Stomach (tissue), 9 donors: Measurements from ENCODE around the gene AAR2. TPM values are rescaled to one million over a fixed set of nuclear protein-coding genes. Genes with fewer than 3 reads are reported as not detected.

Experiments
- DNase-seq, 2 donors: peaks; one replicate each; pipeline versions ENCODE4 v3.0.0 to v3.0.0-alpha.2; 2013 to 2019
- H3K27ac ChIP-seq, 5 donors: fragments of 200-600 bp in 4 of 5; sonication (generic) in 4 of 5; one replicate each; pipeline ENCODE4 v1.5.1; 2013 to 2019; ENCODE audit warnings: mild to moderate bottlenecking in 1 of 5, moderate library complexity in 1 of 5
- H3K27me3 ChIP-seq, 3 donors: fragments of 200-600 bp; sonication (generic); one replicate each; pipeline ENCODE4 v1.5.1; 2017 to 2019; ENCODE audit warnings: mixed run types in 1 of 3
- H3K36me3 ChIP-seq, 4 donors: fragments of 200-600 bp; sonication (generic); 1 replicate in 3 of 4; 2 replicates in 1 of 4; pipeline ENCODE4 v1.5.1; 2016 to 2019
- H3K4me1 ChIP-seq, 4 donors: fragments of 200-600 bp; sonication (generic); one replicate each; pipeline ENCODE4 v1.5.1; 2016 to 2019
- H3K4me3 ChIP-seq, 4 donors: fragments of 200-600 bp; sonication (generic) in 3 of 4; one replicate each; pipeline ENCODE4 v1.5.1; 2016 to 2019; ENCODE audit warnings: mild to moderate bottlenecking in 1 of 4
- H3K9me3 ChIP-seq, 4 donors: fragments of 200-600 bp; sonication (generic); one replicate each; pipeline ENCODE4 v1.5.1; 2016 to 2019
- EP300 ChIP-seq: sonication (generic); formaldehyde crosslinking; IDR thresholded peaks from one replicate; pipeline ENCODE4 v1.6.1; 2017; ENCODE audit warnings: antibody characterized with exemption
- POLR2A ChIP-seq, 4 donors: fragments of 450-650 bp; IDR thresholded peaks; one replicate each; pipeline ENCODE4 v1.6.1; 2016; ENCODE audit warnings: antibody characterized with exemption in 4 of 4, control low read depth in 2 of 4, mild to moderate bottlenecking in 1 of 4, moderate library complexity in 1 of 4
- POLR2AphosphoS5 ChIP-seq, 3 donors: sonication (generic); formaldehyde crosslinking; IDR thresholded peaks; one replicate each; pipeline ENCODE4 v1.6.1; 2016; ENCODE audit warnings: antibody characterized with exemption in 3 of 3
- WGBS, 5 donors: extraction: QIAGEN DNeasy Blood & Tissue Kit in 3 of 5; methylation state at CpG; one replicate each; pipeline versions ENCODE4 v1.1.5 to v1.1.7; 2013 to 2018; 5-methylcytosine and 5-hydroxymethylcytosine counted together
- intact Hi-C: fragments of 100-400 bp; cut with DNase I; formaldehyde crosslinking; loops from one replicate; pipeline ENCODE4 v1.15.1; 2023; ENCODE audit warnings: low total_unique reads
- polyA plus RNA-seq, 3 donors: library from polyadenylated mRNA; stranded (reverse); fragments of 200-250 nt; gene quantifications; one replicate each; pipeline ENCODE4 v1.2.3, GENCODE V29; 2013
- total RNA-seq, 5 donors: library from RNA; depleted of rRNA; stranded (reverse); fragments of >200 nt; gene quantifications; one replicate each; pipeline versions ENCODE4 v1.1.0 to v1.2.3, GENCODE V29; 2014 to 2016
- TF ChIP-seq, protein P1 (sequence below), 7 experiments: fragments of 450-650 bp in 4 of 7; fragments of 200-600 bp in 3 of 7; sonication (generic) in 3 of 7; IDR thresholded peaks; one replicate each; pipeline ENCODE4 v1.5.1; 2016 to 2019; ENCODE audit warnings: antibody characterized with exemption in 7 of 7, control low read depth in 2 of 7, mild to moderate bottlenecking in 1 of 7
- donor health status: healthy with polysubstance abuse.
- donor health status: Bipolar disorder and iron deficiency.
- donor health status: healthy.

Gene AAR2
- total and polyA plus RNA-seq, 8 donors = 4.7 to 75.6 (median 19.7) TPM

DNA sequence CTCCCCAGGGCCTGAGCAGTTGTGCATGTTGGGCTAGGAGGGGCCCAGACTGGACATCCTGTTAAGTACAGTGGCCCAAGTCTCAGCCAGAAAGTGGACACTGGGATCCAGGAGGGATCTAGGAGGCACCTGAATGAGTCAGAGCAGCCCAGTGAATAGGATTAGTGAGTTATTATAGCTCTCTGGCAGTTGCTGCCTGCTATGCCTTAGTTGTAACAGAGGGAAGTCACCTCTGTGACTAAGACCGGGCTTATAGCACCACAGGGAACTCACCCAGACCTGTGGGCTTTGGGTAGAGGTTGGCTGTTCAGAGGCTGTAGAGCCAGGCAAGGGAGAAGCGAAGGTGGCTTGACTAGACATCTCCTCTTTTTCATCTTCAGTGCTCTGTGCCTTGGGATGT, 39.0 kb upstream of the AAR2 start:
- Histone ChIP-seq H3K4me1 (peaks cover 0 to 7% (median 0%) of the 10 kb centered on the region in 4 donors), H3K36me3 (peaks cover 19 to 99% (median 95%) of the 10 kb centered on the region in 4 donors), H3K9me3 (no peaks in the 10 kb centered on the region), H3K27me3 (no peaks in the 10 kb centered on the region), H3K4me3 (no peak overlapping the region), H3K27ac (no peak overlapping the region)
- WGBS, 5 donors = 85 to 100% (median 96%) methylated on average over 1 to 2 of the region's 2 CpGs
- no peak for TF ChIP-seq EP300
- no peak for TF ChIP-seq POLR2A (IDR thresholded peaks at IDR 0.05)
- TF ChIP-seq, protein P1, sequence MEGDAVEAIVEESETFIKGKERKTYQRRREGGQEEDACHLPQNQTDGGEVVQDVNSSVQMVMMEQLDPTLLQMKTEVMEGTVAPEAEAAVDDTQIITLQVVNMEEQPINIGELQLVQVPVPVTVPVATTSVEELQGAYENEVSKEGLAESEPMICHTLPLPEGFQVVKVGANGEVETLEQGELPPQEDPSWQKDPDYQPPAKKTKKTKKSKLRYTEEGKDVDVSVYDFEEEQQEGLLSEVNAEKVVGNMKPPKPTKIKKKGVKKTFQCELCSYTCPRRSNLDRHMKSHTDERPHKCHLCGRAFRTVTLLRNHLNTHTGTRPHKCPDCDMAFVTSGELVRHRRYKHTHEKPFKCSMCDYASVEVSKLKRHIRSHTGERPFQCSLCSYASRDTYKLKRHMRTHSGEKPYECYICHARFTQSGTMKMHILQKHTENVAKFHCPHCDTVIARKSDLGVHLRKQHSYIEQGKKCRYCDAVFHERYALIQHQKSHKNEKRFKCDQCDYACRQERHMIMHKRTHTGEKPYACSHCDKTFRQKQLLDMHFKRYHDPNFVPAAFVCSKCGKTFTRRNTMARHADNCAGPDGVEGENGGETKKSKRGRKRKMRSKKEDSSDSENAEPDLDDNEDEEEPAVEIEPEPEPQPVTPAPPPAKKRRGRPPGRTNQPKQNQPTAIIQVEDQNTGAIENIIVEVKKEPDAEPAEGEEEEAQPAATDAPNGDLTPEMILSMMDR (IDR thresholded peaks at IDR 0.05) = no peak
- TF ChIP-seq POLR2AphosphoS5 (IDR thresholded peaks at IDR 0.05) = no peak
- DNase-seq = no peak
- intact Hi-C loops = loop anchor here (5.0 kb wide), 1 partner anchor 205 kb away; no protein-coding TSS in a partner anchor

DNA sequence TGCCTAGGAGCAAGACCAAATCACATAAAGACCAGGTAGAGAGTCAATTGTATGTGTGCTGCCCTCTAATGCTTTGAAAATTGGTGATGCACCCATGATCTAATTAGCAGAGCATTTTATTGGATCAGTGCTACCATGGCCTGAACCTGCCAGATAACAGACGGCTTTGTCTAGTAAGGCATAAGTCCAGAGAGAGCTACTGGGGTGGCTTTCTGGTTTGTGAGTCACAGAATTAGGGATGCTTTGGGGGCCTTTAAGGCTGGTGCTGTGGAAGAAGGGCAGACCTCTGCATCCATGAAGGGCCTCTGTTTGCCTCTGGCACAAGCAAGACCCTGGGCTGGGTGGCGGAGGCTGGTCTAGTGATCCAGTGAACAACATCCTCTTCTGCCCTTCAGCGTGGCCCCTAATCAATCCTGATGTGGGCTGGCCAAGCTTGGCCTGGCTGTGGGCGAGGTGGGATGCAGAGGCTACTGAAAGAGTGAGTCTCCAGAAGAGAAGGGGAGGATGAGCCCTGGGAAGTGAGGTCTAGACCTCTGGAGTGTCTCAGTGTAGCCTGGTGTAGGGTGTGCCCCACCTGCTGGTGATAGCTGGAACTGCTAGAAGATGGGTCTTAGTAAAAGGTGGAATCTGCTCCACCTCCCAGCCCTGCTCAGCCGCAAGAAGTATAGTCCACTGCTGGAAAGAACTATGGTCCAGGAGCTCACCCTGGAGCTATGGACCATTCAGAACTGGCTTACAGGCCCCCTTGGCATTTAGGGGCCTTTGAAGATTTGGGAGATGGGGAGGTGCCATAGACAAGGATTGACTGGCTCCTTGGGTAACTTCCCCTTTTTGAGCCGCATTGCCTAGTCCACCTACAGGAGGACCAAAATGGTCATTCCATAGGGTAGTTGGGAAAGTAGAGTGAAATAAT, 36.7 kb upstream of the AAR2 start:
- Histone ChIP-seq H3K4me3 (no peak overlapping the region), H3K27ac (no peak overlapping the region), H3K27me3 (no peaks in the 10 kb centered on the region), H3K9me3 (no peaks in the 10 kb centered on the region), H3K4me1 (peaks cover 0 to 7% (median 0%) of the 10 kb centered on the region in 4 donors), H3K36me3 (peaks cover 14 to 89% (median 85%) of the 10 kb centered on the region in 4 donors)
- peak; percentile 84 to 91 for DNase-seq
- intact Hi-C loops = loop anchor here (5.0 to 10.0 kb wide), 2 partner anchors 207 to 245 kb away; no protein-coding TSS in a partner anchor
- WGBS, 5 donors = 48 to 61% (median 51%) methylated on average over 6 of the region's 6 CpGs
- no peak for TF ChIP-seq POLR2A (IDR thresholded peaks at IDR 0.05)
- peak in 1 of 3 donors; percentile 5 for TF ChIP-seq POLR2AphosphoS5 (IDR thresholded peaks at IDR 0.05)
- TF ChIP-seq, protein P1 (IDR thresholded peaks at IDR 0.05) = peak in 5 of 7 experiments; percentile 70 to 90 (median 88)
- no peak for TF ChIP-seq EP300

DNA sequence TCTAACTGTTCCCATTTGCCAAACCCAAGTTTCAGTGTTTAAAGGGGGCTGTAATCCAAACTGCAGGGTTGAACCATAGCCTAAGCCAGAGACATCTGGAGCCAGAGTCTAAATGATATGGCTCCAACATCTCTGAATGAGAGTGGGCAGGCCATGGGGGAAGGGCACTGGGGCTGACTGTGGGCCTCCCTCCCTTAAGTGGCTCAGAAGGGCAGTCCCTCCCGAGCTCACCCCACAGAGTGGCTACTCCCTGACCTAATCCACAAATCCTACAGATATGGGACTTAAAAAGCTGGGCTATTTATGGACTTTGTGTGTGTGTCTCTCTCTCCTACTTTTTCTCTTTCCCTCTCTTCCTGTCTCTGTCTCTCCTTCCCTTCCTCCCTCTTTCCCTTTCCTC, 35.8 kb upstream of the AAR2 start:
- H3K27ac ChIP-seq = no peak overlapping the region
- peaks cover 11 to 89% (median 85%) of the 10 kb centered on the region in 4 donors for H3K36me3 ChIP-seq
- H3K27me3 ChIP-seq = no peaks in the 10 kb centered on the region
- TF ChIP-seq EP300 = no peak
- TF ChIP-seq POLR2AphosphoS5 (IDR thresholded peaks at IDR 0.05) = no peak
- TF ChIP-seq POLR2A (IDR thresholded peaks at IDR 0.05) = no peak
- TF ChIP-seq, protein P1 (IDR thresholded peaks at IDR 0.05) = no peak
- intact Hi-C loops = loop anchor here (10.0 kb wide), 1 partner anchor 244 kb away; no protein-coding TSS in a partner anchor
- H3K9me3 ChIP-seq = no peaks in the 10 kb centered on the region
- 57 to 90% (median 83%) methylated on average over 1 of the region's 1 CpG for WGBS, 5 donors
- no peak for DNase-seq
- no peak overlapping the region for H3K4me3 ChIP-seq
- peaks cover 0 to 7% (median 0%) of the 10 kb centered on the region in 4 donors for H3K4me1 ChIP-seq

DNA sequence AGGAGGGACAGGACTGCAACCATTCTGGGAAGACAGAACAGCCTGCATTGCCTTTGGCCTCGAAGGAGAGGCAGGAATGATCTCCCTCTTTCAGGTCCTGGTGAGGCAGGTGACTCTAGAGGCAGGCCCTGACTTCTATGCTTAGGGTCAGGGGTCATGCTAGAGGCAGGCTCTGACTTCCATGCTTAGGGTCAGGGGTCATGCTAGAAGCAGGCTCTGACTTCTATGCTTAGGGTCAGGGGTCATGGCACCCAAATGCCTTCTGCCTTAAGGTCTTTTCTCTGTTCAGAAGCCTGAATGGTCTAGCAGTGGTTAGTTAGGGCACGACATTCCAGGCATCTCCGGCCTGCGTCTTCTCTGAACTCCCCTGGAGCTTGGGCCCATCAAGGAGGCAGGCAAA, 35.1 kb upstream of the AAR2 start:
- WGBS, 5 donors = 75 to 92% (median 85%) methylated on average over 4 of the region's 4 CpGs
- TF ChIP-seq POLR2A (IDR thresholded peaks at IDR 0.05) (no peak), EP300 (no peak), POLR2AphosphoS5 (IDR thresholded peaks at IDR 0.05) (no peak)
- TF ChIP-seq, protein P1 (IDR thresholded peaks at IDR 0.05) = no peak
- H3K27me3 ChIP-seq = no peaks in the 10 kb centered on the region
- H3K4me1 ChIP-seq = peaks cover 0 to 7% (median 0%) of the 10 kb centered on the region in 4 donors
- H3K9me3 ChIP-seq = no peaks in the 10 kb centered on the region
- intact Hi-C loops = loop anchor here (10.0 kb wide), 1 partner anchor 244 kb away; no protein-coding TSS in a partner anchor
- DNase-seq = no peak
- H3K27ac ChIP-seq = no peak overlapping the region
- no peak overlapping the region for H3K4me3 ChIP-seq
- peaks cover 15 to 89% (median 85%) of the 10 kb centered on the region in 4 donors for H3K36me3 ChIP-seq
